Epithelial cell of proximal tubule (primary cell): ENCODE data around the gene FNDC3B. TPM values are rescaled to one million over a fixed set of nuclear protein-coding genes. Genes with fewer than 3 reads are reported as not detected.

Source experiments
- DNase-seq: peaks from one replicate; pipeline ENCODE4 v3.0.0-alpha.2; 2011; ENCODE audit warnings: low read depth
- H3K4me3 ChIP-seq: 2 replicates; pipeline ENCODE4 v1.5.1; 2011; ENCODE audit warnings: low read depth, mild to moderate bottlenecking, low read length
- total RNA-seq: library from RNA; depleted of rRNA; stranded (reverse); fragments of >200 nt; gene quantifications from 2 replicates; pipeline ENCODE4 v1.2.3, GENCODE V29; 2015
- TF ChIP-seq, protein P1 (sequence below): conservative IDR thresholded peaks from 2 replicates; pipeline ENCODE4 v1.5.1; 2012; ENCODE audit warnings: low read depth, mild to moderate bottlenecking, low read length

FNDC3B gene
- total RNA-seq, 1 donor from 2014 or later, result 37.3 TPM

DNA sequence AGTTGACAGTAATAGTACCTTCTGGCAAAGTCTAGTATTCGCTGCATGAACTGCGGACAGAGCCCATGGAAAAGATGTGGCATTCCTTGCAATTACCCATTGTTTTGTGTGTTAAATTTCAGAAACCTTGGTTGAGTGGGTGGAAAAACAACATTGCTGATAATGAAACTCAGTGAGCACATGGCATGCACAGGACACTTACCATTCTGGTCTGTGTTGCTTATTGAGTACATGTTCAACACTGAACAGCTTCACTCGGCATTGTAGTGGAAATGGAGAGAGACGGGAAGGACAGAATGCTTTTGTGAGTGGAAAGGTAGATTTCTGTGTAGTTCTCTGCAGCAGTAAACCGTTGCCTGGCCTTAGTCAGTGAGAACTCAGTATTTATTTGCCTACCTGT, 165.3 kb downstream of the FNDC3B start:
- H3K4me3 ChIP-seq, result no peak overlapping the region
- no peak for DNase-seq
- TF ChIP-seq, protein P1, sequence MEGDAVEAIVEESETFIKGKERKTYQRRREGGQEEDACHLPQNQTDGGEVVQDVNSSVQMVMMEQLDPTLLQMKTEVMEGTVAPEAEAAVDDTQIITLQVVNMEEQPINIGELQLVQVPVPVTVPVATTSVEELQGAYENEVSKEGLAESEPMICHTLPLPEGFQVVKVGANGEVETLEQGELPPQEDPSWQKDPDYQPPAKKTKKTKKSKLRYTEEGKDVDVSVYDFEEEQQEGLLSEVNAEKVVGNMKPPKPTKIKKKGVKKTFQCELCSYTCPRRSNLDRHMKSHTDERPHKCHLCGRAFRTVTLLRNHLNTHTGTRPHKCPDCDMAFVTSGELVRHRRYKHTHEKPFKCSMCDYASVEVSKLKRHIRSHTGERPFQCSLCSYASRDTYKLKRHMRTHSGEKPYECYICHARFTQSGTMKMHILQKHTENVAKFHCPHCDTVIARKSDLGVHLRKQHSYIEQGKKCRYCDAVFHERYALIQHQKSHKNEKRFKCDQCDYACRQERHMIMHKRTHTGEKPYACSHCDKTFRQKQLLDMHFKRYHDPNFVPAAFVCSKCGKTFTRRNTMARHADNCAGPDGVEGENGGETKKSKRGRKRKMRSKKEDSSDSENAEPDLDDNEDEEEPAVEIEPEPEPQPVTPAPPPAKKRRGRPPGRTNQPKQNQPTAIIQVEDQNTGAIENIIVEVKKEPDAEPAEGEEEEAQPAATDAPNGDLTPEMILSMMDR, result no peak

DNA sequence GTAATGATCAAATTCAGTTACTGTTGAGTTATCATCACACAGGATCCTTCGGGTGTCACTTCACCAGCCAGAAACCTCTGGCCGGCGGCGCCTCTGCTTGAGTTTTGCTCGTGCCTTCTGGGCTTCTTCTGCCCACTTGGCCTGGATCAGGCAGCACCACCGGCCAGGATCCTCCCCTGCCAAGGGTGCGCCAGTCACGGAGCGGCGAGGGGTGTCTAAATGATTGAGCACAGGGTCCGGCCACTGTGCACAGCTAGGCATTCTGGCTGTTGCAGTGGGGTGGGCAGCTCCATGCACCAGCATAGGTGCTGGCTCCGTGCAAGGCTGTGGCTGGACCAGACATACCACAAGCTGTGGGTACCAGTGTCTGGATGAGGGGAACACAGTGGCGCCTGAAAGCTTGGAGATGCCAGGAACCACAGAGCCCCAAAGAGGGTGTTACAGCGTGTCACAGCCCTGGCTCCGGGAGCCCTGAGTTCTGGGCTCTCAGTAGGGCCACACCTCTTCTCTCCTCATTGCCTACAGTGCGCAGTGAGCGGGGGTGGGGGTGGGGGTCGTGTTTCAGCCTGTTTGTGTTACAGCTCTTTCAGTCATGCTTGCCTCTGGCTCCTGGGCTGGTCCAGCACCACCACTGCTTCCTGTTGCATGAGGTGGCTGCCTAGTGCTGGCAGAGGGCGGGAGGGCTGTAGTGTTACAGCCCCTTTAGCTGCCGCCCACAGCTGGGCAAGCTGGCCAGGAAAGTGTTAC, 169.4 kb downstream of the FNDC3B start:
- TF ChIP-seq, protein P1, result no peak
- no peak for DNase-seq
- no peak overlapping the region for H3K4me3 ChIP-seq

DNA sequence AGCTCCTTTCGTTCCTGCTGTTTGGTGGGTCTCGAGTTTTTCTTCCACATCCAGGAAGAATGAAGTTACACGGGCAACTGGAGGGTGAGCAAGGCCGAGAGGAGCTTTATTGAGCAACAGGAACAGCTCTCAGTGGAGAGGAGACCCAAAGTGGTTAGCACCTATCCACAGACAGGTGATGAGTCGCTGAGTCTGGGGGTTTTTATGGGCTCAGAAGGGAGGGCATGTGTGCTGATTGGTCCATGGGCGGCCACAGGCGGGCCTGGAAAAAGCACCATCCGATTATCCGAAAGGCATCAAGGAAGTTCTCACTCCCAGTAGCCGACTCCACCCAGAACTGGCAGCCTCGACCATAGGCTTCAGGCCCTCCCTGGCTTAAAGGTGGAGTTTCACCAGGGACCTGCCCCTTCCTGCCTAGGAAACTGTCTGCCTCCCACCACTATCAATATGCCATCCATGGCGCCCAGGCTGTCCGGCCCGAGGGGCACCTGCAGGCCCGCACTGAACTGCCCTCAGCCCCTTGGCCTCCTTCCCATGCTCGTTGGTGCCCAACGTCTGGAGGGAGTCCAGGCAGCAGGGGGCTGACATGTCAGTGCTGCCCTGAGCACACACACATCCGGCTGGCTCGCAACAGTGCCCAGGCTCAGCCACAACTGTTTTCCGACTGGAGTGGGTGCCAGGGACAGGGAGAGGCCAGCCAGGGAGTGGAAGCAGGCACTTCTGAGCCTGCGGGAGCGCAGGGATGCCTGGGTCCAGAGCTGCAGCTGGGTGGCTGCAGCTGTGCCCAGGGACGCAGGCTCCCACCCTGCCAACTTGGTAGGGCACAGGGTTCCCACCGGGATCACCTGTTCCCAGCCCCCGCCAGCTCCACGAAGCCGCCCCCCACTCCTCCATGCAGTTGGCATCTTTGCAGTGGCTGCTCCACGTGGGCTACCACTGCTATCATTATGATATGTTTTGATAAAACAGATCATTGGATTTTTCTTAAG, 170.2 kb downstream of the FNDC3B start:
- DNase-seq, result no peak
- TF ChIP-seq, protein P1, result no peak
- H3K4me3 ChIP-seq, result no peak overlapping the region

DNA sequence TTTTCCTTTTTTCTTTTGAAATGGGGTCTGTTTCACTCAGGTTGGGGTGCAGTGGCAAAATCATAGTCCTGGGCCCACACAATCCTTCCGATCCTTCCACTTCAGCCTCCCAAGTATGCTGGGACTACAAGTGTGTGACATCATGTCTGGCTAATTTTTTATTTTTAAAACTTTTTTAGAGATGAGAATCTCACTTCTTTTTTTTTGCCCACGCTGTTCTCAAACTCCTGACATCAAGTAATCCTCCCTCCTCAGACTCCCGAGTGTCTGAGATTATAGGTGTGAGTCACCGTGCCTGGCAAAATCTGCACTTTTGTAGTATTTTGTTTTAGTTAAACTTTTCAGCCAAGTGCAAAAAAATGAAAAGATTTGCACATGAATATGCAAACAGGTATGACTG, 171.0 kb downstream of the FNDC3B start:
- DNase-seq, result no peak
- TF ChIP-seq, protein P1, result no peak
- H3K4me3 ChIP-seq, result no peak overlapping the region

DNA sequence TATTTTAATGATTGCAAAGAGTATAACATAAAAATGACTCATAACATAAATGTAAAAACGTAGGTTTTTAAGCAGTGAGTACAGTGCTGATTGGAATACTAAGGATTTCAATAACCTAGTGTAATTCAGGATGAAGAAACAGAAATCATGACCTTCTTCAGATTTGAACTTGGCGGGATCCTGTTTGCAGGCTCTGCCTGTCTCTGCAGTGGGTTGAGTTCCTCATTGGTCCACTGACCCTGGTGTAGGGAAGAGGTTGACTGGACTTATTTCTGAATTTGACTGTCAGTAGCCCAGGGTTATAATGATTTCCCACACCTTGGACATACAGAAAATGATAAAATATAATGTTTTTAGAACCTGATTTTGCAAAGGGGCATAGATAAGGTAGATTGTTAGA, 171.7 kb downstream of the FNDC3B start:
- DNase-seq, result no peak
- TF ChIP-seq, protein P1, result no peak
- H3K4me3 ChIP-seq, result no peak overlapping the region

DNA sequence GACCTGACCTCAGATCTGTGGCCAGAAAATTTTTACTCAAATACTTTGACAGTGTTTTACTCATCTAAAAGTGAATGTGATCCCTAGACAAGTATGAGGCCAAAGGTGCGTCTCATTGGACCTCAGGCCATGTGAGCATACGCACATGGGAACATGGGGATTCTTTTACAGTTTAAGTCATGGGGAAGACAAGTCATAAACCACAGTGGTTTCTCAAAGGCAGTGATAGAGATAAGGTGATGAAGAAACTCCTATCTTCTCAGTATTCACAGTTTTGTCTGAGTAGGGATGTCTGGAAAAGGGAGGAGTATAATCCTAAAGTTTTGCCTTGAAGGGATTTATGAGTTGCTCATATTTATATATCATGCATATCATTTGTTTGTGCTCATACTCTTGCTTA, 173.8 kb downstream of the FNDC3B start:
- TF ChIP-seq, protein P1, result no peak
- no peak for DNase-seq
- no peak overlapping the region for H3K4me3 ChIP-seq
